ENCODE results near the gene ATP8B1.

DNA sequence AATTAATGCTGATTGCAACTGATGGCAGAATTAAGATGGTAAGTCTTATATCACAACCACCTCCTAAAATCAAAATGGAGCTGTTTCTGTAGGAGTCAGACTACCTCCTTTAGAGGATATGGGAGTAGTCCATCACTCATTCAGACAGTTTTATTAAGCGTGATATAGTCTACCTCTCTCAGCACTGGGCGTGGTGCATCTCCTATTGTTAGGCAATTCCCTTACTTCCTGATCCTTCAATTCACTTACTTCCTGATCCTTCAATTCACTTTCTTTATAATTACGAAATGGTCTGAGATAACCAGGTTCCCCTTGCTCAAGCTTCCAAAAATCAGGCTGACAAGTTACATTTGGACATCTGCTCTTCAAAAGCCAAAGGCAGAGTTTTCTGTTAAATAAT lies 31.9 kb downstream of the ATP8B1 start:
- TF ChIP-seq, protein P1, sequence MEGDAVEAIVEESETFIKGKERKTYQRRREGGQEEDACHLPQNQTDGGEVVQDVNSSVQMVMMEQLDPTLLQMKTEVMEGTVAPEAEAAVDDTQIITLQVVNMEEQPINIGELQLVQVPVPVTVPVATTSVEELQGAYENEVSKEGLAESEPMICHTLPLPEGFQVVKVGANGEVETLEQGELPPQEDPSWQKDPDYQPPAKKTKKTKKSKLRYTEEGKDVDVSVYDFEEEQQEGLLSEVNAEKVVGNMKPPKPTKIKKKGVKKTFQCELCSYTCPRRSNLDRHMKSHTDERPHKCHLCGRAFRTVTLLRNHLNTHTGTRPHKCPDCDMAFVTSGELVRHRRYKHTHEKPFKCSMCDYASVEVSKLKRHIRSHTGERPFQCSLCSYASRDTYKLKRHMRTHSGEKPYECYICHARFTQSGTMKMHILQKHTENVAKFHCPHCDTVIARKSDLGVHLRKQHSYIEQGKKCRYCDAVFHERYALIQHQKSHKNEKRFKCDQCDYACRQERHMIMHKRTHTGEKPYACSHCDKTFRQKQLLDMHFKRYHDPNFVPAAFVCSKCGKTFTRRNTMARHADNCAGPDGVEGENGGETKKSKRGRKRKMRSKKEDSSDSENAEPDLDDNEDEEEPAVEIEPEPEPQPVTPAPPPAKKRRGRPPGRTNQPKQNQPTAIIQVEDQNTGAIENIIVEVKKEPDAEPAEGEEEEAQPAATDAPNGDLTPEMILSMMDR (IDR thresholded peaks at IDR 0.05) = no peak
- no peak for TF ChIP-seq POLR2A (IDR thresholded peaks at IDR 0.05)
